GM11168 (cell line): Measurements from ENCODE around the gene GPR52.

Experiments
- in situ Hi-C: fragments of 300-500 bp; cut with MboI; formaldehyde crosslinking; loops from one replicate; pipeline ENCODE4 v1.12.0; 2022; ENCODE audit warnings: low sequenced_read_pairs; ENCODE audit not compliant: unreplicated experiment

The GPR52 gene

GRCh38 chr1:174451408-174451807, 3.6 kb downstream of the GPR52 start:
- in situ Hi-C loops = no loop called here

- in situ Hi-C loops = no loop called here
Observed at GRCh38 chr1:174465855-174466254, 18.1 kb downstream of the GPR52 start.

- in situ Hi-C loops = no loop called here
Observed at GRCh38 chr1:174466607-174467006, 18.8 kb downstream of the GPR52 start.

GRCh38 chr1:174469052-174469451, 21.3 kb downstream of the GPR52 start:
- in situ Hi-C loops = no loop called here

- in situ Hi-C loops = no loop called here
Observed at GRCh38 chr1:174469687-174470086, 21.9 kb downstream of the GPR52 start.

GRCh38 chr1:174479281-174479680, 31.5 kb downstream of the GPR52 start:
- in situ Hi-C loops = no loop called here

- in situ Hi-C loops = no loop called here
Observed at GRCh38 chr1:174480324-174480723, 32.6 kb downstream of the GPR52 start.

GRCh38 chr1:174491606-174492005, 43.8 kb downstream of the GPR52 start:
- in situ Hi-C loops = no loop called here

GRCh38 chr1:174497478-174497877, 49.7 kb downstream of the GPR52 start:
- in situ Hi-C loops = no loop called here
